ENCODE results near the gene MTHFD1L.

The MTHFD1L gene

DNA sequence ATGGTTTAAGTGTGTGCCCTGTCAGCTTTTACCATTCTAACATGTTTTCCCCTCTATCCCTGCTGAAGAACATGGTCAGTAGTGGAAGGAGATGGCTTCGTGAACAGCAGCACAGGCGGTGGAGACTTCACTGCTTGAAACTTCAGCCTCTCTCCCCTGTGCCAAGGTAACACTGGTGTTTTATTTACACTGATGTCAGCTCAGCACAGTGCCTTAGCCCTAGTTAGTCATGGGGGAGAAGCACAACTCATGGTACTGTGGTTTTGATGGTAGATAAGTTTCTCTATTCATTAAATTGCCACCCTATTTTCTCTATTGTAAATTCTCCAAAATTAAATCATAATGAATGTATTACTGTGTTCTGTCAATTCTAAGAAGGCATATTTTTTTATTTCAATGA lies 56.6 kb downstream of the MTHFD1L start:
- TF ChIP-seq EZH2phosphoT487 (IDR thresholded peaks at IDR 0.05; ENCODE audit: borderline replicate concordance, low read length), result no peak
- TF ChIP-seq, protein P1, sequence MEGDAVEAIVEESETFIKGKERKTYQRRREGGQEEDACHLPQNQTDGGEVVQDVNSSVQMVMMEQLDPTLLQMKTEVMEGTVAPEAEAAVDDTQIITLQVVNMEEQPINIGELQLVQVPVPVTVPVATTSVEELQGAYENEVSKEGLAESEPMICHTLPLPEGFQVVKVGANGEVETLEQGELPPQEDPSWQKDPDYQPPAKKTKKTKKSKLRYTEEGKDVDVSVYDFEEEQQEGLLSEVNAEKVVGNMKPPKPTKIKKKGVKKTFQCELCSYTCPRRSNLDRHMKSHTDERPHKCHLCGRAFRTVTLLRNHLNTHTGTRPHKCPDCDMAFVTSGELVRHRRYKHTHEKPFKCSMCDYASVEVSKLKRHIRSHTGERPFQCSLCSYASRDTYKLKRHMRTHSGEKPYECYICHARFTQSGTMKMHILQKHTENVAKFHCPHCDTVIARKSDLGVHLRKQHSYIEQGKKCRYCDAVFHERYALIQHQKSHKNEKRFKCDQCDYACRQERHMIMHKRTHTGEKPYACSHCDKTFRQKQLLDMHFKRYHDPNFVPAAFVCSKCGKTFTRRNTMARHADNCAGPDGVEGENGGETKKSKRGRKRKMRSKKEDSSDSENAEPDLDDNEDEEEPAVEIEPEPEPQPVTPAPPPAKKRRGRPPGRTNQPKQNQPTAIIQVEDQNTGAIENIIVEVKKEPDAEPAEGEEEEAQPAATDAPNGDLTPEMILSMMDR (IDR thresholded peaks at IDR 0.05; ENCODE audit: low read depth, low read length, poor library complexity, severe bottlenecking), result no peak
- Histone ChIP-seq H3F3A (ENCODE audit: control insufficient read depth, insufficient read depth) (0 out of 2 replicates have a peak, but pooled peaks cover 3% of the 10 kb centered on the region), H3K36me3 (ENCODE audit: control insufficient read depth, low read length) (peaks cover 63% of the 10 kb centered on the region)

DNA sequence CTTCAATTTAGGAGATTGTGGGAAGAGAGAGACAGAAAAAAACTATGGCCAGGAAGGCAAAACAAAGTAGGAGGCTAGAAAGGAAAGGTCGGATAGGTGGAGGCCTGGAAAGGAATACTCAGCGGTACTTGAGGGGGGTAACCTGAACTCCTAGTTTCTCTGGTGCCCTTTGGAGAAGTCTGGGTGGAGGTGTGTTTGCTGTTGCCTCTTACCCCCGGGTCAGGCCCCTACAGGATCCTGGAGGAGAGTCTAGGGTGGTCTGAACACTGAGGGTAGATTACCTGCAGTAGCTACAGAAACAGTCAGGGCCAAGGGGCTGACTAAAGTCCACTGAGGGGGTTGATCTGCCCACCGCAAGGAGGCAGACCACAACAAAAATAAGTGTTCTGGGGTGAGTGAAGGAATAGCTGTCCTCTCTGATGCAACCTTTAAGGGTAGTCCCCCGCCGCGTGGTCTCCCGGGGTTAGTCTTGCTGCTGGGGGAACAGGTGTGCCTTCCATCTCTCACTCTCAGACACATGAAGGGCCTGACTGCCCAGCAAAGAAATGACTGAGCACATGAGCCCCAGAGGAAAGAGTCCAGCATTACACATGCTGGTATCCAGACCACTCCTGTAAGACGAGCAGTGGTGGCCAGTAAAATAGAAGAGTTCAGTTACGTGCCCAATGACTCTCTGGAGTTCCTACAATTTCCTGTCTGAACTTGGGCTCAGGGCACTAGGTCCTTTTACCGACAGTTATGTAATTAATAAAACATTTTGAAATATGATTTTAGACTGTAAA lies 59.5 kb downstream of the MTHFD1L start:
- TF ChIP-seq EZH2phosphoT487 (IDR thresholded peaks at IDR 0.05; ENCODE audit: borderline replicate concordance, low read length), result no peak
- TF ChIP-seq, protein P1 (IDR thresholded peaks at IDR 0.05; ENCODE audit: low read depth, low read length, poor library complexity, severe bottlenecking), result no peak
- H3K4me3 ChIP-seq (ENCODE audit: low read length), result no peak overlapping the region
- H3K4me1 ChIP-seq (ENCODE audit: control insufficient read depth, low read length), result peaks cover 26% of the 10 kb centered on the region
- H4K20me1 ChIP-seq (ENCODE audit: control insufficient read depth, insufficient read depth, low read depth, low read length), result no peaks in the 10 kb centered on the region
- H3K36me3 ChIP-seq (ENCODE audit: control insufficient read depth, low read length), result peaks cover 67% of the 10 kb centered on the region
- H3F3A ChIP-seq (ENCODE audit: control insufficient read depth, insufficient read depth), result 0 out of 2 replicates have a peak, but pooled peaks cover 3% of the 10 kb centered on the region
- H3K4me2 ChIP-seq (ENCODE audit: low read length), result no peak overlapping the region
- no peak overlapping the region for H3K27ac ChIP-seq (ENCODE audit: low read depth, low read length)
- no peaks in the 10 kb centered on the region for H3K27me3 ChIP-seq (ENCODE audit: control insufficient read depth, low read length)
- H3K79me2 ChIP-seq (ENCODE audit: control insufficient read depth, low read length), result no peaks in the 10 kb centered on the region
- no peaks in the 10 kb centered on the region for H3K9me3 ChIP-seq (ENCODE audit: control insufficient read depth, insufficient read depth, low read length)
- no peaks in the 10 kb centered on the region for H3K9me2 ChIP-seq (replicated peaks; ENCODE audit: control insufficient read depth, low read length)

More for the DNA sequence above, 56.6 kb downstream of the MTHFD1L start:
- Histone ChIP-seq H3K27me3 (ENCODE audit: control insufficient read depth, low read length) (no peaks in the 10 kb centered on the region), H3K4me3 (ENCODE audit: low read length) (no peak overlapping the region), H3K4me2 (ENCODE audit: low read length) (no peak overlapping the region), H3K9me2 (replicated peaks; ENCODE audit: control insufficient read depth, low read length) (no peaks in the 10 kb centered on the region), H3K27ac (ENCODE audit: low read depth, low read length) (no peak overlapping the region), H4K20me1 (ENCODE audit: control insufficient read depth, insufficient read depth, low read depth, low read length) (no peaks in the 10 kb centered on the region), H3K9me3 (ENCODE audit: control insufficient read depth, insufficient read depth, low read length) (no peaks in the 10 kb centered on the region), H3K4me1 (ENCODE audit: control insufficient read depth, low read length) (peaks cover 21% of the 10 kb centered on the region), H3K79me2 (ENCODE audit: control insufficient read depth, low read length) (no peaks in the 10 kb centered on the region)

DNA sequence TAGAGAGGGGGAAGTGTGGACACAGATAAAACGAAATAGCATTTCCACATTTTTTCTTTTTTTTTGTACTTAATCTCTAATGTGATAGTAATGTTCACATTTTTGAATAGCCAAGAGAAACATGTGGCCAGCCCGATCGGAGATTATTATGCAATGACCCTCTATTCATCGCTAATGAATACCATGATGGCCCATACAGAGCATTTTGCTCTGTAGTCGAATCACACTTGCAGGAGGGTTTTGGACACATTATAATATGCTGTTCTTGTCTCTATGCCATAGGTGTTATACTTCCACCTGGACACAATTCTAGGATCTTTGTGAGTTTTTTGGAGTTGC lies 60.1 kb downstream of the MTHFD1L start:
- 0 out of 2 replicates have a peak, but pooled peaks cover 3% of the 10 kb centered on the region for H3F3A ChIP-seq (ENCODE audit: control insufficient read depth, insufficient read depth)
- no peaks in the 10 kb centered on the region for H3K79me2 ChIP-seq (ENCODE audit: control insufficient read depth, low read length)
- peaks cover 68% of the 10 kb centered on the region for H3K36me3 ChIP-seq (ENCODE audit: control insufficient read depth, low read length)
- peaks cover 26% of the 10 kb centered on the region for H3K4me1 ChIP-seq (ENCODE audit: control insufficient read depth, low read length)
- TF ChIP-seq, protein P1 (IDR thresholded peaks at IDR 0.05; ENCODE audit: low read depth, low read length, poor library complexity, severe bottlenecking), result no peak
- TF ChIP-seq EZH2phosphoT487 (IDR thresholded peaks at IDR 0.05; ENCODE audit: borderline replicate concordance, low read length), result no peak
- no peaks in the 10 kb centered on the region for H3K27me3 ChIP-seq (ENCODE audit: control insufficient read depth, low read length)
- H4K20me1 ChIP-seq (ENCODE audit: control insufficient read depth, insufficient read depth, low read depth, low read length), result no peaks in the 10 kb centered on the region
- H3K4me2 ChIP-seq (ENCODE audit: low read length), result no peak overlapping the region
- H3K9me2 ChIP-seq (replicated peaks; ENCODE audit: control insufficient read depth, low read length), result no peaks in the 10 kb centered on the region
- H3K9me3 ChIP-seq (ENCODE audit: control insufficient read depth, insufficient read depth, low read length), result no peaks in the 10 kb centered on the region
- H3K27ac ChIP-seq (ENCODE audit: low read depth, low read length), result peak overlapping the region; percentile 67; the same call in 1 of the 2 replicates
- no peak overlapping the region for H3K4me3 ChIP-seq (ENCODE audit: low read length)

Data from DOHH2 (cell line).